H1 (cell line): ENCODE data around the gene INHA.

Source experiments
- CBX5 ChIP-seq: fragments of 300-800, 300-1000 bp; sonication (generic); IDR thresholded peaks from 2 replicates; pipeline ENCODE4 v1.7.1; 2016; ENCODE audit warnings: antibody characterized with exemption, low read length, low read depth
- EP300 ChIP-seq, 2 experiments: IDR thresholded peaks; 1 replicate in 1 of 2; 2 replicates in 1 of 2; pipeline ENCODE4 v1.6.1; 2011 to 2012; ENCODE audit warnings: low read depth in 2 of 2, low read length in 2 of 2, mild to moderate bottlenecking in 2 of 2, borderline replicate concordance in 1 of 2, inconsistent platforms in 1 of 2, moderate library complexity in 1 of 2
- EZH2 ChIP-seq: fragments of 200-600 bp; sonication (generic); IDR thresholded peaks from 2 replicates; pipeline ENCODE4 v1.7.1; 2012; ENCODE audit warnings: low read depth, mild to moderate bottlenecking, moderate library complexity, low read length, inconsistent platforms; ENCODE audit not compliant: severe bottlenecking
- GTF2F1 ChIP-seq: IDR thresholded peaks from 2 replicates; pipeline ENCODE4 v1.6.1; 2012; ENCODE audit warnings: low read depth, low read length, improper control_type of control experiment, borderline replicate concordance
- JUN ChIP-seq: IDR thresholded peaks from 2 replicates; pipeline ENCODE4 v1.6.1; 2011; ENCODE audit warnings: low read depth, mild to moderate bottlenecking, improper control_type of control experiment, low read length
- KDM1A ChIP-seq: fragments of 200-600, 300-600 bp; sonication (generic); IDR thresholded peaks from 2 replicates; pipeline ENCODE4 v1.7.1; 2016; ENCODE audit warnings: mild to moderate bottlenecking, low read length, borderline replicate concordance
- KDM5A ChIP-seq: fragments of 200-600 bp; IDR thresholded peaks from 2 replicates; pipeline ENCODE4 v1.7.1; 2012; ENCODE audit warnings: mild to moderate bottlenecking, low read length, inconsistent platforms, mixed read lengths
- POLR2A ChIP-seq, 2 experiments: IDR thresholded peaks; 1 replicate in 1 of 2; 2 replicates in 1 of 2; pipeline ENCODE4 v1.6.1; 2011; ENCODE audit warnings: low read depth in 2 of 2, low read length in 2 of 2, mild to moderate bottlenecking in 2 of 2; ENCODE audit errors: control extremely low read depth in 1 of 2
- RFX5 ChIP-seq: IDR thresholded peaks from 2 replicates; pipeline ENCODE4 v1.6.1; 2011; ENCODE audit warnings: low read depth, low read length, improper control_type of control experiment, borderline replicate concordance
- SAP30 ChIP-seq: fragments of 300-600 bp; sonication (generic); IDR thresholded peaks from 2 replicates; pipeline ENCODE4 v1.7.1; 2012; ENCODE audit warnings: low read length, moderate library complexity, mild to moderate bottlenecking, inconsistent platforms; ENCODE audit not compliant: insufficient read depth, insufficient replicate concordance
- SIX5 ChIP-seq: IDR thresholded peaks from 2 replicates; pipeline ENCODE4 v1.6.1; 2011; ENCODE audit warnings: mild to moderate bottlenecking, low read depth, low read length
- SUZ12 ChIP-seq: fragments of 200-600 bp; sonication (generic); IDR thresholded peaks from 2 replicates; pipeline ENCODE4 v1.6.1; 2012; ENCODE audit warnings: mild to moderate bottlenecking, inconsistent platforms, low read length, moderate library complexity, mixed read lengths
- ZNF274 ChIP-seq: IDR thresholded peaks from 2 replicates; pipeline ENCODE4 v1.7.0; 2012; ENCODE audit warnings: low read length, borderline replicate concordance; ENCODE audit errors: extremely low read depth
- TF ChIP-seq, protein P1 (sequence below), 3 experiments: IDR thresholded peaks; 1 replicate in 2 of 3; 2 replicates in 1 of 3; pipeline versions ENCODE4 v1.5.1 to v1.6.1; 2011; ENCODE audit warnings: low read length in 3 of 3, mild to moderate bottlenecking in 3 of 3, inconsistent platforms in 2 of 3, low read depth in 1 of 3, moderate library complexity in 1 of 3; ENCODE audit not compliant: insufficient read depth in 1 of 3; ENCODE audit errors: control extremely low read depth in 1 of 3

DNA sequence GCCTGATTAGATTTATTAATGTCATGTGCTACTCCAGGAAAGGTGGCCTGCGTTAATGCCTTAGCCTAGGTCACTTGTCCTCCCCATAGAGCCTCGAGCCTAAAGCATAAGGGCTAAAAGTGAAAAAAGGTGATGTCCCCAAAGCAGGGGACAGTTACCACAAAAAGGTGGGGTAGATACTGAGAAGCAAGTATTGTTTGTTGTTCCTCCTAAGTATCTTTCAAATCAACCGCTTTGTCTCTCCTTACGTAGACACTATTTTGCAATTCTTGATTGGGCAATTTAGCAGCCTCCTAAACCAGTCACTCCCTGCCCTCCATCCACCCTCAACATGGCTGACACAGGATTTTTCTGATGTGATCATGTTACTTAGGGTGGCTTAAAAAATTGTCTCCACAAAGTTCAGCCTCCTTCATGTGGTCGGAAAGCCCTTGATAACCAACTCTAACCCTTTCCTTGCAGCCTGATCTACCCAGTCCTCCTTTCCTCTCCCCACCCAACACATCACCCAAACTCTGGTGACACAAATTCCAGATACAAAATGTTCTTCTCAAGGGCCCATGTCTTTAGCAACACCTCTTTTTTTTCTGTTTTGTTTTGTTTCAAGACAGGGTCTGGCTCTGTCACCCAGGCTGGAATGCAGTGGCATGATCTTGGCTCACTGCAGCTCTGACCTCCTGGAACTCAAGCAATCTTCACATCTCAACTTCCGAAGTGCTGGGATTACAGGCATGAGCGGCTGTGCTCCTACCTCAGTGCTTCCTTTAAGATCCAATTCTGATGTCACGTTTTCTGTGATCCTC, 6.9 kb downstream of the INHA start:
- TF ChIP-seq, protein P1, sequence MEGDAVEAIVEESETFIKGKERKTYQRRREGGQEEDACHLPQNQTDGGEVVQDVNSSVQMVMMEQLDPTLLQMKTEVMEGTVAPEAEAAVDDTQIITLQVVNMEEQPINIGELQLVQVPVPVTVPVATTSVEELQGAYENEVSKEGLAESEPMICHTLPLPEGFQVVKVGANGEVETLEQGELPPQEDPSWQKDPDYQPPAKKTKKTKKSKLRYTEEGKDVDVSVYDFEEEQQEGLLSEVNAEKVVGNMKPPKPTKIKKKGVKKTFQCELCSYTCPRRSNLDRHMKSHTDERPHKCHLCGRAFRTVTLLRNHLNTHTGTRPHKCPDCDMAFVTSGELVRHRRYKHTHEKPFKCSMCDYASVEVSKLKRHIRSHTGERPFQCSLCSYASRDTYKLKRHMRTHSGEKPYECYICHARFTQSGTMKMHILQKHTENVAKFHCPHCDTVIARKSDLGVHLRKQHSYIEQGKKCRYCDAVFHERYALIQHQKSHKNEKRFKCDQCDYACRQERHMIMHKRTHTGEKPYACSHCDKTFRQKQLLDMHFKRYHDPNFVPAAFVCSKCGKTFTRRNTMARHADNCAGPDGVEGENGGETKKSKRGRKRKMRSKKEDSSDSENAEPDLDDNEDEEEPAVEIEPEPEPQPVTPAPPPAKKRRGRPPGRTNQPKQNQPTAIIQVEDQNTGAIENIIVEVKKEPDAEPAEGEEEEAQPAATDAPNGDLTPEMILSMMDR (IDR thresholded peaks at IDR 0.05; ENCODE audit: control extremely low read depth in 1 of 3, insufficient read depth in 1 of 3, low read depth in 1 of 3, low read length in 3 of 3): no peak
- no peak for TF ChIP-seq SAP30
- TF ChIP-seq EP300 (IDR thresholded peaks at IDR 0.05; ENCODE audit: borderline replicate concordance in 1 of 2, low read depth in 2 of 2, low read length in 2 of 2): no peak
- TF ChIP-seq EZH2: no peak
- TF ChIP-seq SUZ12: no peak
- TF ChIP-seq CBX5: no peak
- TF ChIP-seq ZNF274: no peak
- no peak for TF ChIP-seq JUN
- TF ChIP-seq SIX5: no peak
- no peak for TF ChIP-seq POLR2A (IDR thresholded peaks at IDR 0.05; ENCODE audit: control extremely low read depth in 1 of 2, low read depth in 2 of 2, low read length in 2 of 2)
- TF ChIP-seq KDM5A: no peak
- TF ChIP-seq RFX5: no peak
- no peak for TF ChIP-seq KDM1A
- no peak for TF ChIP-seq GTF2F1
